Inflammatory macrophage treated with lipopolysaccharide for 4 hours (primary cell): ENCODE measurements around the gene USP7.

ENCODE experiments used
- DNase-seq: peaks from one replicate; pipeline ENCODE4 v3.0.0-alpha.2; 2020

Gene USP7

DNA sequence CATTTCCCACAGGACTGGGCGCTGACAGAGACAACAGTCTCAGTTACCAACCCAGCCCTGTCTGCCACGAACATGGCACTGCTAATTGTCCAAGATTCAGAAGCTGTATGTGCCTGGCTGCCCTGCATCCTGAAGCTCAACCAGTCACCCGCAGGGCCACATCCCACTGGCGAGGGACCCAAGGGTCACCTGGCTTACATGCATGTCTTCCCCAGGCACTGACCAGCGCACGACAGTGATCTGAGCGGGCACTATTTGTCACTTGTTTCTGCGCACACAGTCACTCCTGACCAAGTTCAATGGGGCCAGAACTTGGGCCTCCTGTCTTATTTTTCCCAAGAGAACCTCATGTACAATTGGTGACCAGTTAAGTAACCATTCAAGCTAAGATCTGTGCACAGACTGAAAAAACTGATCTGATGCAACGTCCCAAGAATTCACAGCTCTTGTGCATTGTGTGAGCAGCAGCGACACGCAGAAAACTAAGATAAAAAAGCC, 13.1 kb downstream of the USP7 start:
- no peak for DNase-seq

DNA sequence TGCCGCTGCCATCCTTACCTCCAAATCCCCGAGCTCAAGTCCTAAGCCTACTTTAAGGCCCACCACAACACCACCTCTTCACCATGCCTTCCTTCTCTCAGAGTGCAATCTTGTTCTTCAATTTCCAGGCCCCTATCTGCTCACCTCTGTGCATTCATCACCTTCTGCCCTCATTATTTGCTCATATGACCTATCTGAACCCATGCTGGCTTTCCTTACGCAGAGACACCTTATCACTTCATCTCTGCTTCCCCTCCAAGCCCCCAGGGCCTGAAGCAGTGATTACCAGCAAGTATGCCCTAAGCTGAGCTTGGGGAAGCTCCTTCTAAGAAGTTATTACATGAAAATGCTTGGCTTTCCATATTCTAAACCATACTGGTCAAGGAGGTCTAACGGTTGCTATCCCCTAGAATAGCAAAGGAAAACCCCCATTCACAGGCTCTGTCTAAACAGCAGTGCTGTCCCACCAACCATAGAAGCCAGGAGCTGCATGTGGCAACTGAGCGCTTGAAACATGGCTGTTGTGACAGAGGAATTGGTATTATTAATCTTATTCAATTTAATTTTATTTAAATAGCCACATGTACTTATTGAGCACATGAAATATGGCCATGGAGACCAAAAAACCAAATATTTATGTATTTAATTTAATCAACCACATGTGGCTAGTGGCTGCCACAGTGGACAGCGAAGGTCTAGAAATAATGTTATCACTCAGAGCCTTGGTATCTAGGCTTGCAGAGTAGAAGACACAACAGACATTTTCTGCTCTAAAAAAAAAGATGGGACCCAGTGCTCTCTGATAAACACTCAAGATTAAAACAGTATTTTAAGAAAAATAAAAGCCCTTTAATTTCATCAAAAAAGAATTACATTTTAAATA, 13.9 kb downstream of the USP7 start:
- no peak for DNase-seq

DNA sequence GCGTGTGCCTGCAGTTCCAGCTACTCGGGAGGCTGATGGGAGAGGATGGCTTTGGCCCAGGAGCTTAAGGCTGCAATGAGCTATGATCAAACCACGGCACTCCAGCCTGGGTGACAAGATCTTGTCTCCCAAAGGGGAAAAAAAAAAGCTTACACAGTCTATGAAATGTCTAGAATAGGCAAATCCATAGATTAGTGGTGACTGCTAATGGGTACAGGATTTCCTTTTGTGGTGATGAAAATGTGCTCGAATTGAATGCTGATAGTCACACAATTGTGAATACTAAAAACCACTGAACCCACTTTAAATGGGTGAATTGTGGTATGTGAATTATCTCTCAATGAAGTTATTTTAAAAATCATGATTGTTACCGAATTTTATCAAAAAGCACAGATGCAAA, 14.9 kb downstream of the USP7 start:
- DNase-seq, result no peak

DNA sequence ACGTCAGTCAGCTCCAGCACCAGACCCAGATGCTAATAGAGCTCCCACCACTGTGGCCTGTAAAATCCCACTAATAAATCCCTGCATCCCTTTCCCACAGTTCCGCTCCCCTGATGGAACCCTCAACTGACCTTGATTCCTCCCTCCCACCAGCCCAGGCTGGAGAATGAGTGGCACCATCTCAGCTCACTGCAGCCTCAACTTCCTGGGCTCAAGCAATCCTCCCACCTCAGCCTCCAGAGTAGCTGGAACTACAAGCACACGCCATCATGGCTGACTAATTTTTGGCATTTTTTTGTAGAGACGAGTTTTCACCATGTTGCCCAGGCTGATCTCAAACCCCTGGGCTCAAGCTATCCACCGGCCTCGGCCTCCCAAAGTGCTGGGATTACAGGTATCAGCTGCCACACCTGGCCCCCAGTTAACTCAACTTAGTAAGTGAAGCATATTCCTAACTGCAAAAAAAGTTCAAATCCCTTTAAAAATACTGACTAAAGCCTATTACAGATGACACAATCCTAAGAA, 15.6 kb downstream of the USP7 start:
- DNase-seq, result no peak

DNA sequence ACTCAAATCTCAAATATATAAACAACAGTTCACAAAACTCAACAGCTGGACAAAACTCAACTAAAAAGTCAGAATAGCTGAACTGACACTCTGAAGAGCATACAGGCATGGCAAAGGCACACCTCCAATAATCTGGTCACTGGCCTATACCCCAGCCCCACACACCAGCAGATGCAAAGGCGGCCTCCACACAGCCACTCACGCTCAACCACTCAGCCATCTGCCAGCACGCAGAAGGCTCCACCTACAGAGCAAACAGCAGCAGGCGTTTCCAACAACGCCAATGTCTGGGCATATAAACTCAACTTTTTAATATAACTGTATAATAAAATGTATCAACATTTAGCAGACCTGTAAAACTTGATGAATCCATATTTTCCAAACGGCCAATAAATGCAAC, 17.2 kb downstream of the USP7 start:
- DNase-seq, result no peak

DNA sequence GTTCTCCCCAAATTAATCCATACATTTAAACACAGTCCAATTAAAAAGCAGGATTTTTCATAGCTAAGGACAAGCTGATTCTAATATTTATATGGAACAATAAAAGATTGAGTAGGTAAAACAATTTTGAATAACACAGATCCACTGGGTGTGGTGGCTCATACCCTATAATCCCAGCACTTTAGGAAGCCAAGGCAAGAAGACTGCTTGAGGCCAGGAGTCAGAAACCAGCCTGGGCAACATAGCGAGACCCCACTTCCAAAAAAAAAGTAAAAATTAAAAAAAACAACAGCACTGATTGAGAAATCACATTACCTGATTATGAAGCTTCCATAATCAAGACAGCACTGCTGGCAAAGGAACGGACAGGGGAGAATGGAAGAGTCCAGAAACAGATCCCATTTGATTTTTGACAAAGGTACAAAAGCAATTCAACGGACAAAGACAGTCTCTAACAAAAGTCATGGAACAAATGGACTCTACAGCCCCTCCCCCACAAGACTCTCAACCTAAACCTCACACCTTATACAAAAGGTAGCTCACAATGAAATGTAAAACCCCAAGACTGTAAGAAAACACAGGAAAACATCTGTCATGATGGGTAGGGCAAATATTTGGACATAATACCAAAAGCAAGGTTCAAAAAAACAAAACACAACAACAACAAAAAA, 17.9 kb downstream of the USP7 start:
- DNase-seq, result no peak

DNA sequence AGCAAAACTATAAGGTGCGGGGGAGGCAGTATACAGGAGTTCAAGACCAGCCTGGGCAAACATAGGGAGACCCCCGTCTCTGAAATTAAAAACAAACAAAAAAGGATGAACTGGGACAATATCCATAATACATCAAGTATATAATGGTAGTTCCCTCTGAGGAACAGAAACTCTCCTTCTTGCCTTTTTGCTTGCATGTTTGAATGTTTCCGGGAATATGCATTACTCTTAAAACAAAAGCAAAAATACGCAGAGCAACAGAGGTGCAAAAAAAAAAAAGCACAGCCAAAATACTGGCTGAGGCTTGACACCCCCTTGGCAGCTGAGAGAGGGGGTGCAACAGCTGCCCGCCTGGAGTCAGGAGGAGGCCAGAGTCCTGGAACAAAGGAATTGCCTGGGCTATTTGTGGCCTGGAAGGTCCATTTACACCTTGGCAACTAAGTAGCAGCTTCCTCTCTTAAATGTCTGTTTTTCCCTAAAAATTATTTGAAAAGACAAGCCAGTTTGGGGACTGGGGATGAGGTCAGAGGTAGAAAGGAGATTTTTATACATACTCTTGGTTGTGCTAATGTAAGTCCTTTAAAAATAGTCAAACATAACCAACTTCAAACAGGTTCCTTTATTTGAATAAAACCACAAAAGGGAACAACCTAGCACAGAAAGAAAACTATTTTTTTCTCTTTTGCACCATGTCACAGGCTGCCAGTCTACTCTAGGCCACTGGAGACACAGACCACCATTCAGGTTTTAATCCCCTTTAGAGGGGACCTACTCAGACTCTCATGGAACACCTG, 19.5 kb downstream of the USP7 start:
- peak; percentile 65 for DNase-seq

DNA sequence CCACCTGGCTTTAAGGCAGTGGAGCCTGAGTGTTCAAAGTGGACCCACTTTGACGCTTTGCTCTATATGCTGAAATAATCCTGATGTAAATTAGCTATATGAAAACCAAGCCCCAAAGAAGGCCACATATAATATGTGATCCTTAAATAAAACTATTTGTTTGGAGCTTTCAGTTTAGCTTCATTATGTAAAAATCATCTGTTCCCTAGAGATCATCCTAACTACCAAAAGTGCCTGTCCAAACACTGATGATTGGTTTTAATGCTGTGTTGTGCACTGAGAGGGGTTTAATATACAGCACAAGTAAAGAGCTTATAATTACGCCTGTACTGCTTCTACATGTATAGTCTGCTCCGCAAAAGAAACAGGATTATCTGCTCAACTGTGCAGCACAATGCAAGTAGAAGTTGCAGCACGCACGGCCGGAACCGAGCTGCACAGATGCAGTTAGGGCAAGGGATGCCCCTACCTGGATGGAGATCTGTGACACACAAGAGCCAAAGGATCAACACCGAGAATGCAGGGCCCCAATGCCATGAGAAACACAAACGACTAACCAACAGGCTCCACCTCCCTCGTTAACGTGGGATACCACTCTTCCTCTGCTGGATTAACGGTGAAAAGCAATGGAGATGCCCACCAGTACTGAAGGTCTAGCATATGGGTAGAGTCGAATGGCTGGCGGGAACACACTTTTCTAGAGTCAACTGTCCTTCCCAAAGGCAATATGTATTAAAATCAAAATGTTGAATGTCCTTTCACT, 20.5 kb downstream of the USP7 start:
- DNase-seq, result no peak

DNA sequence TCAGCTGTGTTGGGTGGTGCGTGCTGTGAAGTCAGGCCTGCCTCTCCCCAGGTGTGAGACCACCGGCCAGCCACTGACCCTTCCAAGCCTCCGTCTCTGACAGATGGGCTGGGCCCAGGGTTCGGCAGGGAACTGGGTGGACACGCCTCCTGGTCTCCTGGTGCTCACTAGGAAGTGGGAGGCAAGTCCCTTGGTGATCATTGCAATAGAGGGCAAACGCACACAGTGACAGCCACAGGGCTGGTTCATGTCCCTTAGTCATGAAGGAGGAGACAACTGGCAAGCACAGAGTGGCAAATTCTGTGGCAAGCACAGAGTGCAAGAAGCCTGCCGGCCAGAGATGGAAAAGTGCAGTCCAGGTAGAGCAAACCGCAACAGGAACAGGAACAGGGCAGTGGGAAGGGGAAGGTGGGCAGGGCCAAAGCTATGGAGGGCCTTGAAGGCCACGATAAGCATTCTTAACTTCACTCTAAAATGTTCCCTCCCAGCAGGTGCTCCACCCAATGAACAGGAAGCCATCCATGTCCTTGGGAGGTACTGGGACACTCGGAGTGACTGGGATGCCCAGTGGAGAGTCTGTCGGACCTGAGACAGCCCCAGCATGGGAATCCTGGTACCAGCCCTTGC, 21.9 kb downstream of the USP7 start:
- DNase-seq, result peak; percentile 84

DNA sequence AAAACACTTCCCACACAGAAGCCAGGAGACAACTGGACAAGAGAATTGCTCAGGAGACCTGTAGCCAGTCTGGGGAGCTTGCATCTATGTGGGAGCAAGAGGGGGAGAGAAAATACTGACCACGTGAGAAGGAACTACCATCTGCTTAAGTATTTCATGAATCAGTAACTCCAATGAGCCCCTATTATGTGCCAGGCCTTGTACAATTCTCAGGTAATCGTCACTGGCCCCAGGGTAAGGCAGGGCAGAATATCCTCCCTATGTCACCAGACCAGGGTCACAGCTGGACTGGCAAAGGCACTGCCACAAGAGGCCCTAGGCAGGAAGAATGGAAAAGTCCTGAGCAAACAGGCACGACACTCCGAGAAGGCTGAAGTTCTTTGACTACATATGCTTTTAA, 25.9 kb downstream of the USP7 start:
- no peak for DNase-seq

DNA sequence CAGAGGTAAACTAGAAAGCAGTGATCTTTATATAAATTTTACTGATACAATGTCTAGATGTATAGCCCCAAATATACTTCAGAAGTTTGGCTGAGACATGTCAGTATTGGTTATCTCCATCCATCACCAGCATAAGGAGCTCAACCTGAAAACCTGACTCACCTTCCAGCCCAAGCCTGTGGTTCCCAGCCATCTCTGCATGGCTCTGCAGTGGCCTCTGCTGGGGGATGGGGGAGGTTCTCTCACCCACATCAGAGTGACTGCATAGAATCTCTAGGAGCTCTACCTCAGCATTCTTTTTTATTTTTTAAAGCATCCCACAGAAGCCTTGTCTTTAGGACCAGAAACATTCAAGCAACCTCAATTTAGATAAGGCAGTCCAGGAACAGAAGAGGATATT, 27.3 kb downstream of the USP7 start:
- peak; percentile 21 for DNase-seq

DNA sequence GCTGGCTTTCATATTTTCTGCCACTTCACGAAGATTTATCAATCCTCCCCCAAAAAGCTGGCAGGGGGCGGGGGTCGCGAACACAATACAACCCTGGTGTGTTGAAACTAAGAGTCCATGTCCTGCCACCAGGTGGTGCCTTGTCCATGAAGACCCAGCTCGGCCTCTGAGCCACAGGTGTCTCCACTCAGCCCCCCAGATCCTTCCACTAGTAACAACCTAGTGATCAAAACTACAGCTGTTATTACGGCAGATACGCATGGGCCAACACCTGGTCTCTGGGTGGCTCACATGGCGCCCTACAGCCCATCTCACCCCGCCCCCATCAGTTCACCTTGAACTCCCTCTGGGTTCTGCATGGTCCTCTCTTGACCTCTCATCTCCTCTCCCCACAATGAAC, 27.7 kb downstream of the USP7 start:
- DNase-seq, result no peak

DNA sequence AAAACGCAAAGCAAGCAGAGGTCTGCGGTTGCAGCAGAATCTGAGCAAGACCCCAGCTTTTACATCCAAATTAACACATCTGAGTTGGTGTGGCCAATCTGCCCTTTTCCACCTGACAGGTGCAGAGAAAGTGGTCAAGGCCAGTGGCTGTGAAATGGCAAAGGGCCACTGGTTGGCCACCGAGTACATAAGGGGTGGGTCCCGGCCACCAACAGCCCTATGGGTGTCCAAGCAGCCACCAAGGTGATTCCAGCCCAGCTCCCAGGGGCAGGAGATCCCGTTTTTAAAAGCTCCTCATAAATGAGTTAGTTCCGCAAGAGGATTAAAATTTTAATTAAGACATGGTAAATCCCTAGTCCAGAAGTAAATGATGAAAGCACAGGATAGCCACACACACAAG, 29.1 kb downstream of the USP7 start:
- no peak for DNase-seq

DNA sequence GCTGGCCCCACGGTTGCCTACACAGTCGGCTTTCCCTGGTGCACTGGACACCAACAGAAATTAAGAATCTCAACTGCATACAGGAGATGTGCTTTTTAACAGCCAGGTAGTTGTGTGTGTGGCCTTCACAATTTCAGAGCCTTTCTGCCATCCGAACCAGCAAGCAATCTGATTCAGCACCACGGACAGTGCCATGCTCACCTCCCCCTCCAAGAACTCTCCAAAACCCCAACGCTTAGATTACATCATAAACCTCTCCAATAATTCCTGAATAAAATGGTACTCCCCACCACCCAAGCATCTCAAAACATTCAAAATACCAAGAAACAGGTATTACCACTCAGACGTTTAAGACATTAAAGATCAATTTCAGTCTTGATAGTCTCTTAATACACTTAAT, 31.8 kb downstream of the USP7 start:
- DNase-seq, result no peak

DNA sequence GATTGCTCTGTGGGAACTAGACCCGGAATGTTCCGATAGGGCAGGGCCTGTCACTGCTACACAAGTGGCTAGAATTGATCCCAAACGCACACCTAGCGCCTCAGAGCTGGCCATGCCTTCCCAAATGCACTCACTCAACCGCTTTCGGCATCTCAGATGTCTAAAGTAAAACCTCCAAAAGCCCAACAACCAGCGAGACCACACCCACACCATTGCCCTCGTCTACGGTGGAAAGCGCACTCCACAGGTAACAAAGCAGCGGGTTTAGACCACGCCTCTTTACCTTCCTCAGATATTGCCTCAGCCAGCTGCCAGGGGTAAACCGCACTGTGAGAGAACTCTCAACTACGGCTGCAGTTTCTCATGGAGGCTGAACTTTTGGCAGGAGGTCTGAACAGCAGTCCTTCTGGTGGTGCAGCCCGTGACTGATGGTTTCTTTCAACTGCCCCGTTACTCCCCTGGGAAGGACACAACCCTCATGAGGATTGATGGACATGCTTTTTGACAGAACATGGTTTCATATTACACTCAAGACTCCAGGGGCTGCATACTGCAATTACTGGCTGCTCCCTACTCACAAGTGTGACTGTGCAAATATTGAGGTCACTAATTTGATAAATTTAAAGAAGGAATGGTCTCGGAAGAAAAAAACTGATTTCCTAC, 34.5 kb downstream of the USP7 start:
- no peak for DNase-seq

DNA sequence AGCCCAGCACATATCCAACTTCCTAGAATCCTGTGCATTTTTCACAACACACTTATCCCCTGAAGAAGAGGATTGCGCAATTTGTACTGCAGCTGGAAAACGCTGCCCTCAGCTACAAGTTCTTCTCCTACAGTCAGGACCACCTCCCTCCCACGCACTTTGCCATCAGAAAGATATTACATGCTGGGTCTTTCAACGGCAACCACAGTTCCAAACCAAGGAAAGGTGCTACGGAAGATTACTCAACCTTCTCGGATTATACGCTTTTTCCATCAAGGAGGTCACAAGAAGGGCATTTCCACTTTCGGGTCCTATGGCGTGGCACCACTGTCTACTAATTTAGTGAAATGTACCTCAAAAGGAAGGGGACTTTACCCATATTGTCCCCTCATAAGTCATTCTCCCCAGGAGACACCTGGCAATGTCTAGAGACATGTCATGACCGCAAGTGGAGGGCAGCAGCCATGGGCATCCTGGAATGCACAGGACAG, 35.2 kb downstream of the USP7 start:
- DNase-seq, result peak; percentile 13

DNA sequence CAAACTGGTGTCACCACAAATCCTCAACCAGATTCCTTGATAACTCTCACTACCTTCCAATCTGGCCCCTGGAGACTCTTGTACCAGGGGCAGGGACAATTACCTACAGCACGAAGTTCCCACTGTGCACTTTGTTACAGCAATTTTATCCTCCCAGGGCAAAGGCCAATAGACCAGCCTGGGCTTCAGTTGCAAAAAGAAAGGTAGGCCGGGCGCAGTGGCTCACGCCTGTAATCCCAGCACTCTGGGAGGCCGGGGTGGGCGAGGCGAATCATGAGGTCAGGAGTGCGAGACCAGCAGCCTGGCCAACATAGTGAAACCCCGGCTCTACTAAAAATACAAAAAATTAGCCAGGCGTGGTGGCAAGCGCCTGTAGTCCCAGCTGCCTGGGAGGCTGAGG, 36.9 kb downstream of the USP7 start:
- DNase-seq, result no peak

DNA sequence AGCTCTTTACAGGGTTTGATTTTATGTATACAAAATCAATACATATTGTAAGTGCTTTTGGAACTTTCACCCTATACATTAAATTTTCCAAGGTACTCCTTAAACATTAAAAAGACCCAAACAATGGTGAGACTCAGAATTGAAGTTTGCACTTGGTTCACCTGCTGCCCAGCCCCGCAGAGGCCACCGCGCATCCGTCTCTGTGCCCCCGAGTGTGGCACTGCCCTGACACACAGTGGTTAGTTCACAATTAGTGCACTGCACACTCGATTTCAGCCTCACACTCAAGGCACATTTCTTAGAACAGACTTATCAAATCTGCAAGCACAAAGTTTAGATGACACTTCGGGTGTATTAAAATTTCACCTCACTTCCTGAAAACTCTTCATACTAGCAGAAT, 38.3 kb downstream of the USP7 start:
- DNase-seq, result no peak

DNA sequence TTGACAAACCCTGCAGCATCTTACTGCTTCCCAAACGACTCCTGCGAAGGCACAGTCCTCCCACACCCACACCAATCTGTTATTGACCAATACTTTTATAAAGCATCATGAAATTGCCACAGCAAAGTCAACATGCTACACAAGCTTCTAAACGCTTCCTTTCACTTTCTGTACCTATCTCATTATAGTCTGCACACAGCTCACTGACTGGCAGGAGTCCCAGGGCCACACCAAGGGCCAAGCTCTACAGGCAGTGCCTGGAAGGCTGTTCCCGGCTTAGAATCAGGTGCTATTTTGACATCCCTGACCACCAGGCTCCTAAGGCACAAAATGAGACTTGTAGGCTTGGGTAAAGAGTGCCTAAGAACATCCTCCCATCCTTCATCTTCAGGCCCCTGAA, 39.5 kb downstream of the USP7 start:
- DNase-seq, result peak; percentile 69

DNA sequence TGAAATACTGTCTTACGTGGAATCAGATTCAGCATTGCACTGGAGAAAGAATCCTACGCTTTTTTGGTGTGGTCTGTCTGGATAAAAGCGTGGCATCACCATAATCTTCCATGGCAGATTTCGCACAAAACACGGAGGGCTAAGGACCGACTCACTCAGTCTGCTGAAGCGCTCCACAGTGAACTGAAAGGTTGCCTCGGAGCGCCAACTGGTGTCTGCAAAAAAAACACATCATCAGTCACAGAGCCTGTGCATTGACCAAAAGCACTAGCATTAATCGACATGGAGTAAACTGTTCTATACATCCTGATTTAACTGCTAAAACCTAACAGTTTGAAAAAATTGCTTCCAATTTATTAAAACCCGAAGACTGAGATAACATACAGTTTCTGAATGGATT, 40.5 kb downstream of the USP7 start:
- no peak for DNase-seq

DNA sequence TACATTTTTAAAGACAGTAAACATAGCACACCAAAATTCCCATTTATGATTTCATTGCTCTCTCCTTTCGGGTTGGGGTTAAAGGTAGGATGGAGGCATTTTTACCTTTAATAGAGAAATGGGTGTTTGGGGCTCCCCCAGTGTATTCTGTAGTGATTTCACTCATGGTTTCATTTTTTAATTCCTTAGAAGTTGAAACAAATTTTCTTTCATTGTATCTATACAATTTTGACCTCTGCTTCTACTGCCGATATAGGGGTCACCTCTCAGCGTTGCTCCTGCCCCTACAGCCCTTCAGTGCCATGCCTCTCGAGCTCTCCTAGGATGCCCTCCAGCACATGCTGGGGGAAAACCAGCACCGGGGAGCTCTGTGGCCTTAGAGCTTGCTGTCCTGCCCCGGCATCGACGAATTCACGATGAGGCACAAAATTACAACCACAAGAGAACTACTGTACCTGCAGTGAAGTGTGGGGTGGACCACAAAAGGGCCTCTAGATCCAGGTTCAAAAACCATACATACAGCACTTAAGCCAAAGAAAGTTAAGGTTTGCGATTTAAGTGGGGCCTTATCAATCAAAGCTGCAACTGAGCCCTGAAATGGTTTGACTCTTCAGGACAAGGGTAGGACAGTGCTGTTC, 42.2 kb downstream of the USP7 start:
- DNase-seq, result no peak
